ENCODE data around the gene MTARC2. TPM values are rescaled to one million over a fixed set of nuclear protein-coding genes. Genes with fewer than 3 reads are reported as not detected.
A peak's percentile ranks its signal among the peaks of the same experiment; 100 is the strongest.

Gene MTARC2
- total and polyA plus RNA-seq, 2 donors from 2014 or later: 28.6 to 95.2 TPM

DNA sequence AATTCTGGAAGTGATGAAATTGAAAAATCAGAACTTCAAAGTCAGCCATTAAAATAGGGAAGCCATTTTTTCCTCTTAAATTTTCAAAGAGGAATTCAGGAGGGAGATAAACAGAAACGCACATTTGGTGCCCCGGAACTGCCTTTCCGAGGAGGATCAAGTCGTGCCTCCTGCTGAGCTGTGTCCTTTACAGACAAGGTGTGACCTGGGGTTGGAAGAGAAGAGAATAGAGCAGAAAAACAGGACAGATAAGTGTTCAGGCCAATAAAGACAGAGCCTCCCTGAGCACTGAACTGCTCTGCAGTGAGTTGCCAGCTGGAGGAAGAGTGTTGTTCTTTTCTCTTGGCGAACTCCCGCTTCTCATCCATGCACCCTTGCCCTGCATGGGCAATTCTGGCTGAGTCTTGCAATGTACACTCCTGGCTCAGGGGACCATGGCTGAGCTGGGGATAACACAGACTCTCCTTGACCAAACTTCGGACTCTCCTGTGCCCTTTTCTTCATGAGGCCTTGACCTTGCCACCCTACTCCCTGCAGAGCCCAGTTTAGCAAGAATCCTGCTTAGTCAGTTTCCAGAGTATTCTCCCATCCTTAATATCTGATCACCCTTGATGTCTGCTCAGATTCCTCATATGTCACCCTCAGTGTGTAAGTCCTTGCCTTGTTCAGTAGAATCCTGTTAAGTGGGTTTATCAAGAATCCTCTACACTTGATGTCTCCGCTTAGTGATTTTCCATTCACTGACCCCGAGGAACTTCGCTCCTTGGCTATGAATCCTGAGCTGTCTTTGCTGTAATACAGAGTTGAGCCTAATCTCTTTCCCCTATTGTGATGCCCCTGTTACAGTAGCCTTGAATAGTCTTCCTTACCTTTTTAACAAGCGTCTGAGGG lies 37.3 kb downstream of the MTARC2 start:
- TF ChIP-seq CTCF (IDR thresholded peaks at IDR 0.05; ENCODE audit: borderline replicate concordance, extremely low read depth, insufficient read depth): no peak
- no peak for FAIRE-seq
- Histone ChIP-seq H3K4me3 (ENCODE audit: low read length in 3 of 3) (peak overlapping the region in 1 of 3 donors; percentile 64), H3K9ac (ENCODE audit: low read length in 3 of 3) (no peak overlapping the region), H3K36me3 (ENCODE audit: control insufficient read depth in 2 of 3, insufficient read depth in 3 of 3, low read length in 3 of 3) (peaks cover 0 to 20% (median 13%) of the 10 kb centered on the region in 3 donors), H3K27ac (ENCODE audit: low read depth in 2 of 2, low read length in 2 of 2) (no peak overlapping the region), H3K9me3 (ENCODE audit: control insufficient read depth in 2 of 3, insufficient read depth in 1 of 3, low read length in 3 of 3) (no peaks in the 10 kb centered on the region), H3K27me3 (ENCODE audit: control insufficient read depth, insufficient read depth, low read length) (no peaks in the 10 kb centered on the region), H3K4me1 (ENCODE audit: control insufficient read depth in 2 of 3, insufficient read depth in 2 of 3, low read depth in 1 of 3, low read length in 3 of 3) (peaks cover 0 to 7% (median 0%) of the 10 kb centered on the region in 3 donors)
- no peak for DNase-seq
- intact Hi-C loops (cut with DNase I): no loop called here

GRCh38 chr1:220786057-220786336 lies 37.9 kb downstream of the MTARC2 start:
- Histone ChIP-seq H3K4me1 (ENCODE audit: control insufficient read depth in 2 of 3, insufficient read depth in 2 of 3, low read depth in 1 of 3, low read length in 3 of 3) (peaks cover 0 to 9% (median 0%) of the 10 kb centered on the region in 3 donors), H3K9me3 (ENCODE audit: control insufficient read depth in 2 of 3, insufficient read depth in 1 of 3, low read length in 3 of 3) (no peaks in the 10 kb centered on the region), H3K36me3 (ENCODE audit: control insufficient read depth in 2 of 3, insufficient read depth in 3 of 3, low read length in 3 of 3) (peaks cover 0 to 20% (median 12%) of the 10 kb centered on the region in 3 donors), H3K4me3 (ENCODE audit: low read length in 3 of 3) (peak overlapping the region in 2 of 3 donors; percentile 47 to 64), H3K9ac (ENCODE audit: low read length in 3 of 3) (peak overlapping the region in 1 of 3 donors; percentile 31), H3K27me3 (ENCODE audit: control insufficient read depth, insufficient read depth, low read length) (no peaks in the 10 kb centered on the region), H3K27ac (ENCODE audit: low read depth in 2 of 2, low read length in 2 of 2) (no peak overlapping the region)
- DNase-seq (no peak), FAIRE-seq (no peak)
- intact Hi-C loops (cut with DNase I): no loop called here
- TF ChIP-seq CTCF (IDR thresholded peaks at IDR 0.05; ENCODE audit: borderline replicate concordance, extremely low read depth, insufficient read depth): no peak

DNA sequence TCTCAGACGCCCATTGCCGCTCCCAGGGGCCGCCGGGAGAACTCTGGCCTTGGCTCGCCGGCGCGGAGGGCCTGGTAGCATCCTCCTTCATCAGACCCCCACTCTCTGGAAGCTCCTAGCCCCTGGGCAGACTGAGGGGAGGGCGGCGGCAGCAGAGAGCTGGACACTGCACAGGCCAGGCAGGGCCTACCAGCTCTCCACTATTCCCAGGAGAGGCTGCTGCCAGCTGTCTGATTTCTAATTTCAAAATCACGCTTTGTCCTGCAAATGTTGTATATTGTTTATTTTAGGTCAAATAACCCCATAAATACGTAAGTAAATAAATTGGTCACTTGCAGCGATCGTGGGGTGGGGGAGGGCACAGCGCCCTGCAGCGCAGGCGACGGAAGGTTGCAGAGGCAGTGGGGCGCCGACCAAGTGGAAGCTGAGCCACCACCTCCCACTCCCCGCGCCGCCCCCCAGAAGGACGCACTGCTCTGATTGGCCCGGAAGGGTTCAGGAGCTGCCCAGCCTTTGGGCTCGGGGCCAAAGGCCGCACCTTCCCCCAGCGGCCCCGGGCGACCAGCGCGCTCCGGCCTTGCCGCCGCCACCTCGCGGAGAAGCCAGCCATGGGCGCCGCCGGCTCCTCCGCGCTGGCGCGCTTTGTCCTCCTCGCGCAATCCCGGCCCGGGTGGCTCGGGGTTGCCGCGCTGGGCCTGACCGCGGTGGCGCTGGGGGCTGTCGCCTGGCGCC lies 38.4 kb downstream of the MTARC2 start, which contains the start of gene MTARC1:
MTARC1 (plus strand) TSS at position 577 of the 732 bp plus-strand sequence; CDS start at position 609, 32 bp downstream.
- FAIRE-seq (no peak), DNase-seq (peak; percentile 79 to 92 (median 88))
- Histone ChIP-seq H3K9me3 (ENCODE audit: control insufficient read depth in 2 of 3, insufficient read depth in 1 of 3, low read length in 3 of 3) (no peaks in the 10 kb centered on the region), H3K27me3 (ENCODE audit: control insufficient read depth, insufficient read depth, low read length) (no peaks in the 10 kb centered on the region), H3K27ac (ENCODE audit: low read depth in 2 of 2, low read length in 2 of 2) (peak within 1 kb of the TSS; percentile 58 to 65), H3K4me3 (ENCODE audit: low read length in 3 of 3) (peak within 1 kb of the TSS; percentile 44 to 64 (median 55)), H3K4me1 (ENCODE audit: control insufficient read depth in 2 of 3, insufficient read depth in 2 of 3, low read depth in 1 of 3, low read length in 3 of 3) (peaks cover 0 to 13% (median 0%) of the 10 kb centered on the region in 3 donors), H3K9ac (ENCODE audit: low read length in 3 of 3) (peak within 1 kb of the TSS in 2 of 3 donors; percentile 20 to 53), H3K36me3 (ENCODE audit: control insufficient read depth in 2 of 3, insufficient read depth in 3 of 3, low read length in 3 of 3) (peaks cover 0 to 20% (median 12%) of the 10 kb centered on the region in 3 donors)
- intact Hi-C loops (cut with DNase I): no loop called here
- no peak for TF ChIP-seq CTCF (IDR thresholded peaks at IDR 0.05; ENCODE audit: borderline replicate concordance, extremely low read depth, insufficient read depth)
